Ovary (tissue), 9 donors: Measurements from ENCODE around the gene GSG1L. TPM values are rescaled to one million over a fixed set of nuclear protein-coding genes. Genes with fewer than 3 reads are reported as not detected.

Experiments
- DNase-seq, 5 donors: peaks; one replicate each; pipeline ENCODE4 v3.0.0-alpha.2; 2019 to 2020
- H3K27ac ChIP-seq, 2 donors: fragments of 200-600 bp; one replicate each; pipeline versions ENCODE4 v1.5.1 to v1.8.0; 2019 to 2022
- H3K27me3 ChIP-seq: fragments of 200-600 bp; one replicate; pipeline ENCODE4 v1.8.0; 2022
- H3K36me3 ChIP-seq: fragments of 200-600 bp; sonication (generic); one replicate; pipeline ENCODE4 v1.5.1; 2019
- H3K4me1 ChIP-seq: one replicate; pipeline ENCODE4 v1.8.1; 2013; ENCODE audit warnings: mild to moderate bottlenecking, moderate library complexity; ENCODE audit not compliant: insufficient read depth
- H3K4me3 ChIP-seq: fragments of 200-600 bp; sonication (generic); one replicate; pipeline ENCODE4 v1.5.1; 2017
- H3K9me3 ChIP-seq, 2 donors: fragments of 200-600 bp in 1 of 2; sonication (generic) in 1 of 2; one replicate each; pipeline versions ENCODE4 v1.5.1 to v1.8.1; 2013 to 2019; ENCODE audit warnings: mild to moderate bottlenecking in 1 of 2, moderate library complexity in 1 of 2
- CTCF ChIP-seq, 3 donors: fragments of 450-650 bp in 2 of 3; fragments of 200-600 bp in 1 of 3; IDR thresholded peaks; one replicate each; pipeline versions ENCODE4 v1.5.1 to v1.8.0; 2016 to 2022; ENCODE audit warnings: antibody characterized with exemption in 3 of 3, mild to moderate bottlenecking in 1 of 3
- EP300 ChIP-seq: sonication (generic); formaldehyde crosslinking; IDR thresholded peaks from one replicate; pipeline ENCODE4 v1.6.1; 2017; ENCODE audit warnings: antibody characterized with exemption
- POLR2A ChIP-seq: fragments of 450-650 bp; IDR thresholded peaks from one replicate; pipeline ENCODE4 v1.6.1; 2017; ENCODE audit warnings: antibody characterized with exemption, mild to moderate bottlenecking, moderate library complexity
- WGBS, 3 donors: extraction: QIAGEN DNeasy Blood & Tissue Kit in 1 of 3; methylation state at CpG; one replicate each; pipeline versions ENCODE4 v1.1.5 to v1.1.7; 2013 to 2017; 5-methylcytosine and 5-hydroxymethylcytosine counted together
- intact Hi-C, 4 donors: fragments of 100-400 bp; cut with DNase I; formaldehyde crosslinking; loops; one replicate each; pipeline versions ENCODE4 v1.11.0 to v1.15.1; 2022 to 2023
- polyA plus RNA-seq, 2 donors: library from polyadenylated mRNA; stranded (reverse); fragments of 200-250 nt in 1 of 2; fragments of 350-450 nt in 1 of 2; fragmentation: Illumina TruSeq in 1 of 2; extraction: RNeasy Lipid Tissue Mini Kit (QIAGEN cat#74804) in 1 of 2; gene quantifications; one replicate each; pipeline ENCODE4 v1.2.3, GENCODE V29; 2013 to 2014
- total RNA-seq, 7 donors: library from RNA; depleted of rRNA in 2 of 7; stranded (reverse); fragments of >200 nt in 2 of 7; fragmentation: NEBNext Ultra II Directional in 3 of 7; extraction: Animal tissue kit (Norgen Biotek cat#: 25700) in 3 of 7; gene quantifications; one replicate each; pipeline versions ENCODE4 v1.1.0 to v1.2.4, GENCODE V29; 2016 to 2023
- donor health status: DM: no; HTN: no; CAD: no; lungs with moderate emphysema.
- donor health status: DM: no; HTN: no; CAD: no.
- donor health status: Bipolar disorder and iron deficiency.
- donor health status: DM: yes; HTN: yes; CAD: no.
- donor health status: DM: no; HTN: no; CAD: no.
- donor health status: DM: yes; HTN: yes; CAD: no.

The GSG1L gene
- total and polyA plus RNA-seq, 9 donors, result 0.30 to 1.1 (median 0.46) TPM; not detected in 4

GRCh38 chr16:27952811-27953210 is 110.7 kb downstream of the GSG1L start:
- intact Hi-C loops, result no loop called here
- Histone ChIP-seq H3K9me3 (no peaks in the 10 kb centered on the region), H3K4me1 (no peaks in the 10 kb centered on the region), H3K27ac (no peak overlapping the region), H3K4me3 (no peak overlapping the region), H3K27me3 (no peaks in the 10 kb centered on the region), H3K36me3 (no peaks in the 10 kb centered on the region)
- no peak for DNase-seq
- 68 to 73% (median 73%) methylated on average over 3 of the region's 3 CpGs for WGBS, 3 donors
- no peak for TF ChIP-seq POLR2A
- TF ChIP-seq CTCF (IDR thresholded peaks at IDR 0.05), result no peak
- no peak for TF ChIP-seq EP300

- Histone ChIP-seq H3K27ac (no peak overlapping the region), H3K36me3 (no peaks in the 10 kb centered on the region), H3K9me3 (no peaks in the 10 kb centered on the region), H3K27me3 (no peaks in the 10 kb centered on the region), H3K4me3 (no peak overlapping the region), H3K4me1 (no peaks in the 10 kb centered on the region)
- TF ChIP-seq EP300 (no peak), CTCF (IDR thresholded peaks at IDR 0.05) (no peak), POLR2A (no peak)
- intact Hi-C loops, result no loop called here
- DNase-seq, result no peak
- 58 to 67% (median 65%) methylated on average over 7 of the region's 7 CpGs for WGBS, 3 donors
Observed at GRCh38 chr16:27951489-27952120, 111.9 kb downstream of the GSG1L start.

DNA sequence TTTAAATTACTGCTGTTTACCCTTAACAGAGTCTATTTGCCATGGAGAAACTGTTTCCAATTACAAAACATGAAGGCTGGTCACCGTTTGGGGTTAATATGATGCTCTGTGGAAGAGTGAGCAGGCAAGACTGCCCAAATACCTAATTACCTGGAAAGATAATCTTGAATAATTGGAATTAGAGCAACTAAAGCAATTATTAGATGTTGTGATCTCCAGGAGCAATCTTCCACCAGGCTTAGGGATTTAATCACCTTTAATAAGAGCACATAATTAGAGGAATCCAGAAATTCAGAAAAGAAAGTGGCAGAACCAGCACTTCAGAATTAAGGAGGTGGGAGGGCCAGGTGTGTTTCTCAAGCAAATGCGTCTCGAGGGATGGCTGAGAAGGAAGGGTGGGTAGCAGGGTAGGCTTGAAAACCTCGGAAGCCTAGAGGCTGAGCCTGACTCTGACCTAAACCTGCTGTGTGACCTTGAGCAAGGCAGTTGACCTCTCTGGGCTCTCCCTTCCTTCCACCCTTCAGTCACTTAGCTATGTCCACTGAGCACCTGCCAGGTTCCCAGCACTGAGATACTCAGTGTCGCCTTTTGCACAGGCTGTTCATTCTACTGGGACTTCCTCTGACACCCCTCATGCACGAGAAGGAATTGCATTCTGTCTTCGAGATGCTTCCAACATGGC is 113.2 kb downstream of the GSG1L start:
- 71 to 76% (median 73%) methylated on average over 7 of the region's 7 CpGs for WGBS, 3 donors
- intact Hi-C loops, result no loop called here

GRCh38 chr16:27947696-27948095 is 115.8 kb downstream of the GSG1L start:
- no peaks in the 10 kb centered on the region for H3K36me3 ChIP-seq
- TF ChIP-seq CTCF (IDR thresholded peaks at IDR 0.05) (no peak), POLR2A (no peak), EP300 (no peak)
- intact Hi-C loops, result no loop called here
- no peaks in the 10 kb centered on the region for H3K9me3 ChIP-seq
- no peak overlapping the region for H3K4me3 ChIP-seq
- no peak overlapping the region for H3K27ac ChIP-seq
- 73 to 85% (median 76%) methylated on average over 7 of the region's 7 CpGs for WGBS, 3 donors
- DNase-seq, result no peak
- H3K27me3 ChIP-seq, result no peaks in the 10 kb centered on the region
- no peaks in the 10 kb centered on the region for H3K4me1 ChIP-seq

More for the DNA sequence above, 113.2 kb downstream of the GSG1L start:
- H3K9me3 ChIP-seq, result no peaks in the 10 kb centered on the region
- no peak for TF ChIP-seq EP300
- no peak for TF ChIP-seq POLR2A
- TF ChIP-seq CTCF (IDR thresholded peaks at IDR 0.05), result no peak
- H3K27ac ChIP-seq, result no peak overlapping the region
- no peak overlapping the region for H3K4me3 ChIP-seq
- no peak for DNase-seq
- H3K27me3 ChIP-seq, result no peaks in the 10 kb centered on the region
- H3K4me1 ChIP-seq, result no peaks in the 10 kb centered on the region
- H3K36me3 ChIP-seq, result no peaks in the 10 kb centered on the region
